Posterior vena cava (tissue), 2 donors: ENCODE results near the gene RBMX. TPM values are rescaled to one million over a fixed set of nuclear protein-coding genes. Genes with fewer than 3 reads are reported as not detected.

ENCODE experiments used
- DNase-seq: peaks from one replicate; pipeline ENCODE4 v3.0.0-alpha.2; 2020; ENCODE audit warnings: low spot score
- intact Hi-C, 2 donors: fragments of 100-400 bp; cut with DNase I; formaldehyde crosslinking; loops; one replicate each; pipeline versions ENCODE4 v1.14.1 to v1.14.2; 2022 to 2023
- total RNA-seq, 2 donors: library from RNA; stranded (reverse); fragmentation: NEBNext Ultra II Directional; extraction: Animal tissue kit (Norgen Biotek cat#: 25700); gene quantifications; one replicate each; pipeline ENCODE4 v1.2.1, GENCODE V29; 2021
- donor health status: DM: yes; HTN: yes; CAD: no.
- donor health status: DM: yes; HTN: yes; CAD: no.

RBMX gene
- total RNA-seq, 2 donors from 2014 or later = 96.8 to 115 TPM

DNA sequence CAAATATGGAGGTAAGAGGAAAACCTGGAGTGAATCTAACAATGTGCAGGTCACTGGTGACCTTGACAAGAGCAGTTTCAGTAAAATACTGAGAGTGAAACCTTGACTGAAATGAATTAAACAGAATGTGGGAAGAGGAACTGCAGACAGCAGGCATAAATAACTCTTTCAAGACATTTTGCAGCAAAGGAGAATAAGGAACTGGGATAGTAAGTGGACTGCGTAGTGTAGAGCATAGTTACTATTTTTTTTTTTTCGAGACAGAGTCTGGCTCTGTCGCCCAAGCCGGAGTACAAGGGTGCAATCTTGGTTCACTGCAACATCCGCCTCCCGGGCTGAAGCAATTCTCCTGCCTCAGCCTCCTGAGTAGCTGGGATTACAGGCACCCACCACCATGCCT lies 24.0 kb downstream of the RBMX start:
- no peak for DNase-seq
- intact Hi-C loops = no loop called here

DNA sequence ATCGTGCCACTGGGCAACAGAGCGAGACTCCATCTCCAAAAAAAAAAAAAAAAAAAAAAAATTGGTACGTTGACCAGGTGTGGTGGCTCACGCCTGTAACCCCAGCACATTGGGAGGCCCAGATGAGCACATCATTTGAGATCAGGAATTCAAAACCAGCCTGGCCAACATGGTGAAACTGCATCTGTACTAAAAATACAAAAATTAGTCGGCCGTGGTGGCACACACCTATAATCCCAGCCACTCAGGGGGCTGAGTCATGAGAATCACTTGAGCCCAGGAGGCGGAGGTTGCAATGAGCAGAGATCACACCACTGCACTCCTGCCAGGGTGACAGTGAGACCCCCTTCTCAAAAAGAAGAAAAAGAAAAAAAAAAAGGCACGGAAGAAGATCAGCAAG lies 24.5 kb downstream of the RBMX start:
- no peak for DNase-seq
- intact Hi-C loops = no loop called here

- intact Hi-C loops = no loop called here
Measured at GRCh38 chrX:136851526-136851925, 29.0 kb downstream of the RBMX start.

DNA sequence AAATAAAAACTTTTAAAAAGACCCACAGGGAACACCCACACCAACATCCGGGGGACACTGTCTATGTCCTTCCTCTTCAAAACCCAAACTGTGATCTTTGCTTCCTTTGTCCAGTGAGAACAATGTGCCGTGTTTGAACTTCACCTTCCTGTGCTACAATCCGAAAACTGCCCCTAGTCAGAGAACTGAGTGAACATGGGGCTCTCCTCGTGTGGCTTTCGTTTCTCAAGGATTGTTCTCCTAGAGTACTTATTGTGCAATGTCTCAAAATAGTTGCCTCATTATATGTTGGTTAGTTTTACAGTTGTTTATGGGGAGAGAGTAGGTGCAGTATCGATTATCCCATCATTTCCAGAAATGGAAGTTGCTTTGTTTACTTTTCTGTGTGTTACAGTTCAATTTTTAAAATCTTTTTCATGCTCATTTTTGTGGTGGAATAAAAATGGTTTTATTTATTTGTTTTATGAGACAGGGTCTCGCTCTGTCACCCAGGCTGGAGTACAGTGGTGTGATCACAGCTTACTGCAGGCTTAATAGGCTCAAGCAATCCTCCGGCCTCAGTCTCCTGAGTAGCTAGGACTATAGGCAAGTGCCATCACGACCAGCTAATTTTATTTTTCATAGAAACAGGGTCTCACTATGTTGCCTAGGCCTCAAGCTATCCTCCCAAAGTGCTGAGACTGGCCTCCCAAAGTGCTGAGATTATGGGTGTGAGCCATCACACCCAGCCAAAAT lies 29.9 kb downstream of the RBMX start:
- DNase-seq = no peak
- intact Hi-C loops = no loop called here

More at GRCh38 chrX:136851526-136851925, 29.0 kb downstream of the RBMX start:
- no peak for DNase-seq

- intact Hi-C loops = no loop called here
- no peak for DNase-seq
Measured at GRCh38 chrX:136849395-136849794, 31.1 kb downstream of the RBMX start.

GRCh38 chrX:136847874-136848273 lies 32.7 kb downstream of the RBMX start:
- DNase-seq = no peak
- intact Hi-C loops = no loop called here

- DNase-seq = no peak
- intact Hi-C loops = no loop called here
Measured at GRCh38 chrX:136839196-136839595, 41.3 kb downstream of the RBMX start.

DNA sequence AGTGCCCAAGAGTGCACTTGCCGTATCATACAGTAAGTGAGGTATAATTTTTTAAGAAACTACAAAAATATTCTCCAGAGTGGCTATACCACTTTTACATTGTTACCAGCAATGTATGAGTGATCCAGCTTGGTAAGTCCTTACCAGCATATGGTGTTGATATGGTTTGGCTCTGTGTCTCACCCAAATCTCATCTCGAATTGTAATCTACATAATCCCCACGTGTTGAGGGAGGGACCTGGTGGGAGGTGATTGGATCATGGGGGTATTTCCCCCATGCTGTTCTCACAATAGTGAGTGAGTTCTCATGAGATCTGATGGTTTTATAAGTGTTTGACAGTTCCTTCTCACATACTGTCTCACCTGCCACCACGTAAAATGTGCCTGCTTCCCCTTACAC lies 44.8 kb downstream of the RBMX start:
- no peak for DNase-seq
- intact Hi-C loops = no loop called here

- intact Hi-C loops = no loop called here
- DNase-seq = no peak
Measured at GRCh38 chrX:136829413-136829812, 51.1 kb downstream of the RBMX start.

DNA sequence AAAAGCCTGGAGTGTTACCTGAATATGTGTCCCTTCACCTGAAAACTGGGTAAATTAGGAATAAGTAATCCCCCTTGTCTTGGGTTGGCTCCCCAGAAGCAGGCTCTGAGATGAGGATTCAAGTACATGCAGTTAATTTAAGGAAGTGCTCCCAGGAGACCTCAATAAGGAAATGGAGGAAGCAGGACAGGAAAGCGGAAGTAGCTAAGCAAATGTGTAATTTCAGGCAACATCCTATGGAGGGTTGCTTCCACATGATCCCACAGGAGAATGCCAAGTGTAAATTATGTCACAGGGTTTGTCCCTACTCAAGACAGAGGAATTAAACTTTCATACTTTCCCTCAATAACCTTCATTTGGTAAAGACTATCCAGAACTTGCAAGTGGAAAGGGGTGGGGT lies 51.7 kb downstream of the RBMX start:
- DNase-seq = no peak
- intact Hi-C loops = no loop called here

GRCh38 chrX:136827026-136827425 lies 53.5 kb downstream of the RBMX start:
- intact Hi-C loops = no loop called here
- DNase-seq = no peak

DNA sequence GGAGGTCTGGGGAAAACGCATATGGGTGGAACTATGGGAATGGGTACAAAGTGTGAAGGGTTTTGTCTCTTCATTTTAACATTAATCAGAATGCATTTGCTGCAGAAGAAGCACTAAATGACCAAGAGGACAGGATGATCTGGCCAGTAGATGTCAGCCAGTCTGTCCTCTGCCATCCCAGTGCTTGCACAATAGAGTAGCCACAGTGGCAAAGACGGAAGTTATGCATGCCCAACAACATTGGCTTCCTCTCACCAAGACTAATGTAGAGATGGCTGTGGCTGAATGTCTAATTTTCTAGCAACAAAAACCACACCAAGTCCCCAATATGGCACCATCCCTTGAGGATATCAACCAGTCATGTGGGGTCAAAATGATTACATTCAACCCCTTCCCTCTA lies 54.8 kb downstream of the RBMX start:
- intact Hi-C loops = no loop called here

More for the DNA sequence above, 54.8 kb downstream of the RBMX start:
- no peak for DNase-seq

Other genes starting within 250 kb of the RBMX start
- not detected for gene CD40LG, start 232.6 kb downstream of the RBMX start, total RNA-seq
- 10 to 100 TPM; 14.2 to 17.7 TPM for gene ARHGEF6, start 99.8 kb downstream of the RBMX start, total RNA-seq
- gene GPR101, start 153.3 kb upstream of the RBMX start, total RNA-seq = not detected